Measurements from ENCODE around the gene FBXL22.

GRCh38 chr15:63565536-63566186 lies 31.5 kb upstream of the FBXL22 start:
- TF ChIP-seq CTCF (IDR thresholded peaks at IDR 0.05; ENCODE audit: insufficient read depth, low read depth, low read length) (no peak), EZH2 (IDR thresholded peaks at IDR 0.05; ENCODE audit: insufficient read depth, low read length) (no peak)

Data from astrocyte (in vitro differentiated cells and primary cell).